Smooth muscle cell (in vitro differentiated cells): ENCODE results near the gene PDE9A. TPM values are rescaled to one million over a fixed set of nuclear protein-coding genes. Genes with fewer than 3 reads are reported as not detected.

Source experiments
- DNase-seq: peaks from one replicate; lab custom pipeline; 2025; ENCODE audit not compliant: unreplicated experiment; lab: John Stamatoyannopoulos, UW
- H2AFZ ChIP-seq: fragments of 200-600 bp; sonication (generic); 2 replicates; pipeline ENCODE4 v1.6.0; 2016; ENCODE audit warnings: antibody characterized with exemption, low read depth, mild to moderate bottlenecking
- H3F3A ChIP-seq: fragments of 200-600 bp; sonication (generic); 2 replicates; pipeline ENCODE4 v1.6.0; 2017; ENCODE audit warnings: antibody characterized with exemption, low read depth
- H3K27ac ChIP-seq: fragments of 200-600 bp; sonication (generic); 2 replicates; pipeline ENCODE4 v1.5.1; 2016; ENCODE audit warnings: low read depth, mild to moderate bottlenecking
- H3K27me3 ChIP-seq: fragments of 200-600 bp; sonication (generic); 2 replicates; pipeline ENCODE4 v1.6.1; 2016; ENCODE audit warnings: low read depth, mild to moderate bottlenecking
- H3K36me3 ChIP-seq: fragments of 200-600 bp; sonication (generic); 2 replicates; pipeline ENCODE4 v1.5.1; 2016; ENCODE audit warnings: low read depth
- H3K4me1 ChIP-seq: fragments of 200-600 bp; sonication (generic); 2 replicates; pipeline ENCODE4 v1.5.1; 2016; ENCODE audit warnings: low read depth
- H3K4me2 ChIP-seq: fragments of 200-600 bp; sonication (generic); 2 replicates; pipeline ENCODE4 v1.6.0; 2016; ENCODE audit warnings: mild to moderate bottlenecking
- H3K4me3 ChIP-seq: fragments of 200-600 bp; sonication (generic); 2 replicates; pipeline ENCODE4 v1.5.1; 2016; ENCODE audit warnings: mild to moderate bottlenecking
- H3K79me2 ChIP-seq: fragments of 200-600 bp; sonication (generic); 2 replicates; pipeline ENCODE4 v1.6.0; 2016; ENCODE audit warnings: low read depth, mild to moderate bottlenecking
- H3K9ac ChIP-seq: fragments of 200-600 bp; sonication (generic); 2 replicates; pipeline ENCODE4 v1.6.0; 2016; ENCODE audit warnings: low read depth
- H3K9me3 ChIP-seq: fragments of 200-600 bp; sonication (generic); replicated peaks from 2 replicates; pipeline ENCODE4 v1.5.1; 2016; ENCODE audit warnings: low read depth
- H4K20me1 ChIP-seq: fragments of 200-600 bp; sonication (generic); 2 replicates; pipeline ENCODE4 v1.6.0; 2016; ENCODE audit warnings: low read depth
- CTCF ChIP-seq: fragments of 200-600 bp; sonication (generic); IDR thresholded peaks from 2 replicates; pipeline ENCODE4 v1.5.1; 2017; ENCODE audit warnings: borderline replicate concordance, mild to moderate bottlenecking, antibody characterized with exemption; ENCODE audit not compliant: insufficient read depth, poor library complexity, severe bottlenecking
- WGBS: methylation state at CpG from one replicate; pipeline ENCODE4 v1.1.7; 2016; ENCODE audit warnings: low lambda C conversion rate; 5-methylcytosine and 5-hydroxymethylcytosine counted together
- polyA plus RNA-seq: library from polyadenylated mRNA; unstranded; fragments of >200 nt; fragmentation: Nextera tagmentation; extraction: Ambion mirVana; gene quantifications from 2 replicates; pipeline ENCODE4 v1.2.1, GENCODE V29; 2016
- total RNA-seq: library from RNA; depleted of rRNA; stranded (reverse); fragments of >200 nt; gene quantifications from 2 replicates; pipeline ENCODE4 v1.2.3, GENCODE V29; 2014

Gene PDE9A
- total and polyA plus RNA-seq, 2 experiments from 2014 or later = 4.3 to 12.3 TPM

GRCh38 chr21:42771503-42771805 lies 118.0 kb downstream of the PDE9A start:
- H4K20me1 ChIP-seq = no peaks in the 10 kb centered on the region
- no peak for TF ChIP-seq CTCF
- H3K27ac ChIP-seq = no peak overlapping the region
- H3K4me3 ChIP-seq = no peak overlapping the region
- H3K79me2 ChIP-seq = no peaks in the 10 kb centered on the region
- no peak overlapping the region for H2AFZ ChIP-seq
- no peak overlapping the region for H3K4me2 ChIP-seq
- H3K27me3 ChIP-seq = no peaks in the 10 kb centered on the region
- H3K4me1 ChIP-seq = no peaks in the 10 kb centered on the region
- H3K9me3 ChIP-seq = no peaks in the 10 kb centered on the region
- DNase-seq = no peak
- no peaks in the 10 kb centered on the region for H3K36me3 ChIP-seq
- 99% methylated on average over 12 of the region's 12 CpGs for WGBS
- H3K9ac ChIP-seq = no peak overlapping the region
- no peaks in the 10 kb centered on the region for H3F3A ChIP-seq

- H3F3A ChIP-seq = no peaks in the 10 kb centered on the region
- H3K27me3 ChIP-seq = peaks cover 8% of the 10 kb centered on the region
- no peak overlapping the region for H3K4me2 ChIP-seq
- no peaks in the 10 kb centered on the region for H3K79me2 ChIP-seq
- no peaks in the 10 kb centered on the region for H3K4me1 ChIP-seq
- 94% methylated on average over 12 of the region's 12 CpGs for WGBS
- DNase-seq = no peak
- H2AFZ ChIP-seq = no peak overlapping the region
- no peaks in the 10 kb centered on the region for H4K20me1 ChIP-seq
- no peak overlapping the region for H3K9ac ChIP-seq
- H3K27ac ChIP-seq = no peak overlapping the region
- TF ChIP-seq CTCF = no peak
- H3K4me3 ChIP-seq = no peak overlapping the region
- no peaks in the 10 kb centered on the region for H3K9me3 ChIP-seq
- H3K36me3 ChIP-seq = no peaks in the 10 kb centered on the region
Measured at GRCh38 chr21:42775123-42775522, 121.7 kb downstream of the PDE9A start.

GRCh38 chr21:42775891-42776290 lies 122.5 kb downstream of the PDE9A start:
- no peaks in the 10 kb centered on the region for H4K20me1 ChIP-seq
- H3K36me3 ChIP-seq = no peaks in the 10 kb centered on the region
- H3K27ac ChIP-seq = no peak overlapping the region
- no peak for TF ChIP-seq CTCF
- 89% methylated on average over 13 of the region's 13 CpGs for WGBS
- DNase-seq = no peak
- H3K27me3 ChIP-seq = peaks cover 15% of the 10 kb centered on the region
- H3K4me1 ChIP-seq = peaks cover 4% of the 10 kb centered on the region
- H3F3A ChIP-seq = no peaks in the 10 kb centered on the region
- H3K79me2 ChIP-seq = no peaks in the 10 kb centered on the region
- H2AFZ ChIP-seq = no peak overlapping the region
- no peaks in the 10 kb centered on the region for H3K9me3 ChIP-seq
- H3K4me2 ChIP-seq = no peak overlapping the region
- no peak overlapping the region for H3K9ac ChIP-seq
- H3K4me3 ChIP-seq = no peak overlapping the region

GRCh38 chr21:42777064-42777756 lies 123.8 kb downstream of the PDE9A start:
- no peaks in the 10 kb centered on the region for H3K79me2 ChIP-seq
- no peak overlapping the region for H3K27ac ChIP-seq
- H2AFZ ChIP-seq = no peak overlapping the region
- H3K9me3 ChIP-seq = no peaks in the 10 kb centered on the region
- no peak overlapping the region for H3K4me2 ChIP-seq
- WGBS = 88% methylated on average over 18 of the region's 18 CpGs
- peaks cover 19% of the 10 kb centered on the region for H3K27me3 ChIP-seq
- no peak for DNase-seq
- no peaks in the 10 kb centered on the region for H3K36me3 ChIP-seq
- H3F3A ChIP-seq = no peaks in the 10 kb centered on the region
- no peak overlapping the region for H3K4me3 ChIP-seq
- TF ChIP-seq CTCF = no peak
- H3K4me1 ChIP-seq = peaks cover 12% of the 10 kb centered on the region
- H3K9ac ChIP-seq = no peak overlapping the region
- no peaks in the 10 kb centered on the region for H4K20me1 ChIP-seq
